KG1 (cell line): Measurements from ENCODE around the gene CLEC3A.
"Not testable (repeated sequence)": the region's sequence is repeated elsewhere in the genome, so short reads cannot be mapped to it uniquely, and the experiment has no call there.

ENCODE experiments used
- DNase-seq: peaks from one replicate; lab custom pipeline; 2025; lab: John Stamatoyannopoulos, UW

CLEC3A gene, protein sequence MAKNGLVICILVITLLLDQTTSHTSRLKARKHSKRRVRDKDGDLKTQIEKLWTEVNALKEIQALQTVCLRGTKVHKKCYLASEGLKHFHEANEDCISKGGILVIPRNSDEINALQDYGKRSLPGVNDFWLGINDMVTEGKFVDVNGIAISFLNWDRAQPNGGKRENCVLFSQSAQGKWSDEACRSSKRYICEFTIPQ

DNA sequence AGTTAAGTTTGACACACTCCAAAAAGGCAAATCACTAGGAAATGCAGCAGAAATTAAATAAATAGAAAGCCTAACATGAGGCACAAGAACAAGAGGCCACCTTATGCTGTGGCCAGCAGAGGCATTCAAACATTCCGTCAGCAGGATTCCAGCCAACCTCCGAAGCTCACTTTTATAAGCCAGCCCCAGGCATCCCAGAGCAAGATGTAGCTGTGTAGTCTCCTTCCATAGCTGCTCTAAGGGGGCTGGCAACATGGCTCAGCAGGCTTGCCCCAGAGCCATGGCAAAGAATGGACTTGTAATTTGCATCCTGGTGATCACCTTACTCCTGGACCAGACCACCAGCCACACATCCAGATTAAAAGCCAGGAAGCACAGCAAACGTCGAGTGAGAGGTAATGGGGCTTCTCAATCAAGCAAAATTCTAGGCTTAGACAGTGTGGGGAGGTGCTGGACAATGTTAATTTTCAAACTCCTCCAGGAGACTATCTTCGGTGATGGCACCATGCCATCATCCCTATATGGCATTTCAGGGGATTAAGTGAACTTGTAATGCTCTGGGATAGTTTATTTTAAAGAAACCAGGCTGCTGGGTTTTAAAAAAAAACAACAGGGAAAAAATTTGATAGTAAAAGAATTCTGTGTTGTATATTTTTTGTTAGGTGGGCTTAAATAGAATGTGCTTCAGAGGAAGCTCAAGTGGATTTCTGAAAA lies at the start of gene CLEC3A:
Gene CLEC3A (plus strand): TSS at position 202 of the 714 bp plus-strand sequence. CDS start 79 bp downstream, at position 281.
- DNase-seq, result no peak

DNA sequence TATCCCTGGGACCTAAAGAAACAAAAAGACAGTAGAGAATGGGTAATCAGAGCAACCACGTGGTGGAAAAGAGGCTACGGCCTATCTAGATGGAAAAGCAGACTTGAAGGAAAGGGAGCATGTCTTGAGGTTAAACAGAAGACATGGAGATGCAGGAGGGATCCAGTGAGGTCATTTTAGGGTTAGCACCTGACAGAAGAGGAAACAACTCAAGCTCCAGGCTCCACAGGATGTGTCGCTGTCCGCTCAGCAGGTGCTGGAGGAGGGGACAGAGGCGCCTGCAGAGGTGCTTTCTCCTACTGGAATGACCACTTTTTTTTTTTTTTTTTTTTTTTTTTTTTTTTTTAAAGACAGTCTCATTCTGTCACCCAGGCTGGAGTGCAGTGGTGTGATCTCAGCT lies 47.5 kb upstream of the CLEC3A start:
- DNase-seq, result no peak

DNA sequence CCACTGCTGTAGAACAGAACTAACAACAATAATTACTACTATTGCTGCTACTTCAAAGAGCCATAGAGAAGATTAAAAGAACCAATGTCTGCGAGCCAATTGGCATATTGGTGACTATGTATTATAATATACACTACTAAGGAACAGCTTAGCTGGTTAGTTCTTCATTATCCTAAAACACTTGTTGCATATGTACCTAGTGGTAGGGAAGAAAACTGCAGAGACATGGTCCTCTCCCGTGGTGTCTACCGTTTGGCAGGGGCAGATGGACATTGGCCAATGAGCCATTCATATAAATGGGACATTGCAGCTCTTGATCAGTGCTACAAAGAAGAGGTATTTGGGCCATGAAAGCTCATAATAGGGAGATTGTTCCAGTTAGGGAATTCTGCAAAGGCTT lies 46.4 kb upstream of the CLEC3A start:
- DNase-seq, result no peak

DNA sequence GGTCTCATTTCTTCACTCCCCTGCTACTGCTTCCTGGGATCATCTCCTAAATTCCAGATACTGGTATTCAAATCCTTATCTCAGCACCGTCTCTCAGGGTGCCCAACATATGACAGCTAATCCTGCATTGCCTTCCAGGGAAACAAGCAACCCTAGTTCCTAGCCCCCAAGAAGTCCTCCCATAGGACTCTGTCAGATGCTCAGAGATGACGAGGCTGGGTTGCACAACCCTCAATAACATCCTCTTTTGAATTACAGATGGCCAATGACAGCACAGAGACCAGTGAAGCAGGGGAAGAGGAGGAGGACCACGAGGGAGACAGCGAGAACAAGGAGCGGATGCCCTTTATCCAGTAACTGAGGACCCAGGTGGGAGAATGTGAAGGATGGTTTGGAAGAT lies 45.0 kb upstream of the CLEC3A start:
- no peak for DNase-seq

DNA sequence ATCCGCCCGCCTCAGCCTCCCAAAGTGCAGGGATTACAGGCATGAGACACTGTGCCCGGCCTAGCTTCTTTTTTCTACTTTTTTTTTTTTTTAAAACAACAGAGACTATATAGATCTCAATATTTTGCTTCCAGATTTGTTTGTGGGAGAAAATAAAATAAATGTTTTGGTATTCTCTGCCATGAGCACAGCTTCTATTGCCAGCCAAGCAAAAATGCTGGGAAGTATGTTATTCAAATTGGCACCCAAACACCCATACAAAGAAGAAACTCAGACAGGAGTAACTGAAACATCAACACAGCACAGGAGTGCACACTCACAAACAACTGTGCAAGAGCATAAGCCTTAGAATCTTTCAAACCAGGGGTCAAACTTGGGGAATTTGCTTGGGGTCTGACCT lies 37.2 kb upstream of the CLEC3A start:
- no peak for DNase-seq

DNA sequence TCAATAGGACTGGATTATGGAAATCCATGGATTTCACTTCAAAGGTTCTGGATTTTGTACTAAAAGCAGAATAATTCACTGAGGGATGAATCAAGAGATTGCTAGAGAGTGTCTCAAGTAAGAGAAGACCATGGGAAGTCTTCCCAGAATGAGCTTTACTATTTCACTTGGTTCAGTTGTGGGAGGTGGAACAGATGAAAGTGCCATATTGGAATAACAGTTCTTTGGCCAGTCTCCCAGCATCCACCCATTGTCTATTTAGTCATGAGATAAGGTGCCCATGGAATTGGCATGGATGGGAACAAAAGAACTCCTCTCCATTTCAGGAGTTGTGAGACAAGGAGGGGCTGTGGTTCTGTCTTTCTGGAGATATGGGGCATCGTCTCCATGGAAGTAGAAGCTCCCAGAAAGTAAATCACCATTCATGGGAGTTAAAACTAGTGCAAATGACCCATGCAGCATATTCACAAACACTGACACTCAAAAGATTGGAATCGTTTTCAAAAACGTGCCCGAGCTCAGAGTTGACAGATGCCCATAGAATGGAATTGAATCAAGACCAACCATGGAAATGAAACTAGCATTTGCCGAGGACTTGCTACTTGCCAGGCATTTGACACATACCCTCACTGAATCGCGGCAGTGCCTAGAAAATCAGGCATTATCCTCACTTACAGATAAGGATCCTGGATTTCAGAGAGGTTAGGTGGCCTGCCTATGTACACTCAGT lies 36.2 kb upstream of the CLEC3A start:
- no peak for DNase-seq

DNA sequence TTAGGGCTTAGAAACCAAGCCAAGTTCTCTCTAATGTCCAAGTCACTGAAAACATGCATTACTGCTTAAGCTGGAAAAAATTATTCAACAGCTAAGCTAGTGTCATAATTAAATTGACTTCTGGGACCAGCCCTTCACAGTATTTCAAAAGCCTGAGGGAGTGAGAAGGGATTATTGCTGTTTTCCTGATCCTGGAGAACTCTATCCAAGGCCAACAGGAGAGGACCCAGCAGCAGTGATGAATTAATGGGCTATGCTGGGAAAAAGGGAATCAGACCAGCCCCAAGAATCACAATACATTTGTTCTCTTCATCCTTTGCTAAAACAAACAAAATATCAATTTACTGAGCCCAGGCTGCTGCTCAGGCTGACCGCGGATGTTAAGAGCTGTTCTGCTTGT lies 34.5 kb upstream of the CLEC3A start:
- DNase-seq, result no peak

DNA sequence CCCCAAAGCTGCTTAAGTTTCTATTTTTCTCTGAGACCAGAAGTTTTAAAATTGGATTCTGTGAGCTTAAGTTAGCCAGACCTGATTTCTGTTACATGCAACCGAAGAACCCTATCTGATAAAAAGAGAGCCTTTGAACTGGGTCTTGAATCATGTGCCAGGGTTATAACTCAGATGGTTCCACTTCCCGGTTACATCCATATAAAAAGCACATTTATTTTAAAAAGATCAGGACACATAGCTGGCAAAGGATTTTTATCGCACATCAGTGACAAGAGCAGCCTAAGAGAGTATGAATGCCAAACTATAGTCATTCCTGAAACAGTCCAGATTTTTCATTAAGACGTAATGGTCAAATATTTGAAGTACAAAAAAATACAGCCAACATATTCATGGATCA lies 32.5 kb upstream of the CLEC3A start:
- DNase-seq, result no peak

DNA sequence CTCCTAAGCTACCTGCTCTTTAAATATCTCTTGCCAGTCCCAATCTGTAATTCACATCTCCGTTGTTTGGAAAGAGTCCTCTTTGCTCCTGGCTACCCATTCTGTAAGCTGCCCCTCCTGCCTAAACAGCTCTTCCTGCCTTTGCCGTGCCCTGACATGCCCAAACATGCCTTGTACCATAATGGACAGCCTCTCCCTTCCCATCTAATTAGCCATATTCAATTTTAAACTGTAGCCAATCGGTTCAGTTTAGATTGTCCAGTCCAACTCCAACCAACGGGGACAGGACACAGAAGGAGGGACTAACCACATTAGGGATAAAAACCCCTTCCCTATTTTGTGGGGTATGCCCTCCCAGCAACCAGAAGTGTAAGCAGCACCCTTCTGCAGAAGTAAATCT lies 30.6 kb upstream of the CLEC3A start:
- DNase-seq, result no peak

DNA sequence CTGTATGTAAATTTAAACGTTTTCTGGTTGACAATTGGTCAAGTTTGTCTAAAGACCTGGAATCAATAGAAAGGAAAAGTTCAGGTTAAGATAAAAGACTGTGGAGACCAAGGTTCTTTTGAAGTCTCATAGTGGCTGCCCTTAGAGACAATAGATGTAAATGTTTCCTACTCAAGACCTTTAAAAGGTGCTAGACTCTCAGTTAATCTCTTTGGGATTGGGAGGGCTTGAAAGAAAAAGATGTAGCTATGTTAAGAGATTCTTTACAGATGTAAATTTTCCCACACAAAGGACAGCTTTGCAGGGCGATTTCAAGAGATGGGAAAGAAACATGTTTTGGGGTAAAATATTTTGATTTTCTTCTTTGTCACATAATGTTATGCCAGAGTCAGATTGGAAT lies 30.0 kb upstream of the CLEC3A start:
- not testable (repeated sequence) for DNase-seq

DNA sequence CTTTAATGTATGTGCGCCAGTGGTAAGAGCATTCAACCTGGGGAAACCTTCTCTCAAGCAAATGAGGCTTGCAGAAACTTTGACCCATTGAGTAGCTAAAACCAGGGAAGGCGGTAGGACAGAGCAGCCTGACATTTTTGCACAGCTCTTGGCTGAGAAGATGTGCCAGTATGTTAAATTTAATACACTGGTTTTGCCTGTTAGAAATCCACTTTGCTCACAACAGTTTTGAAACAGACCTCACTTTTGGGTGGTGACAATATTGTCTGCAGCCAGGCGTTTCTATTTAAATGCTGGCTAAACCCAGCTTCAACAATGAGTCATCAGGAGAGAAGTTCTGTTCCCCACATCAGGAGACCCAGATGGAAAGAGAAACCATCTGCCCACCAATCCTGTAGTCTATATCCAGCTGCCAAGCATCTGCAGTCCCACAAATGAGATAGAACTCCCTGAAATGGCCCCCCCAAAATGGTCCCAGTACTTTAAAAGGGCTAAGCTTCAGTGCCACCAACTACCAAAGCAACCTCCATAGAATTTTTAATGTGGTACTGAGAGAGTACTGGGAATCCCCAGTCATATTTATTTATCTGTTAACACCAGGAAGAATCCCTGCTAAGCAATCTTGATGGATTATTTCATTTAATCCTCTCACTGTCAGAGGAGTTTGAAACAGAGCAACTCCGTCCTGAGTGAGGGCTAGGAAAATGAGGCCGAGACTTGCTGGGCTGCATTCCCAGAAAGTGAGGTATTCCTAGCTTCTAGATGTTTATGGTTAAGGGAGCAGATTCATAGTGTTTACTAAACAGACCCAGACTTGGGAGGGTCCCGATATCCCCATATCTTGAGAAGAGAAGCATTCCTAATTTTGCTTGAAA lies 29.0 kb upstream of the CLEC3A start:
- DNase-seq, result no peak

DNA sequence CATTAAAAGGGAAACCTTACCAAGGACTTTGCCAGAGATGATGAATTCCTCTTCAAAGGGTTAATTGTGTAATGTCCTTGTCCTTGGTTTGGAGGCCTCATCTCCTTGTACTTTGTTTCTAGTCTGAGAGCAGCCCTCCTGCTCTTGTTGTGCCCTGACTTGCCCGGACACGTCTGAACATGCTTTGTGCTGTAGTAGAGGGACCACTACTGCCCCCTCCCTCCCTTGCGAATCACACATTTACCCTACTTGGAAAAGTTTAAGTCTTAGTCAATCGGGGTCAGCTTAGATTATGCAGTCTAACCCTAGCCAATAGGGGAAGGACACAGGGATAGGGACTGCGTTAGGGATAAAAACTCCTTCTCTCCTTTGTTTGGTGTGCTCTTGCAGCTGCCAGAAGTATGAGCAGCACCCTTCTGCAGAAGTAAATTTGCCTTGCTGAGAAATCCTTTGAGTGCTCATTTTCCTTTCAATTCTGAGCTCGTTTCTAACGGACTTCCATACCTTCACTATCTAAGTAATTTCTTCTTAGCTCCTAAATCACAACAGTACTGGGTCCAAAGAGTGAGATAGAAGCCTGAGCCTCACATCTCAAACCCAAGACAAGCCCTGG lies 26.4 kb upstream of the CLEC3A start:
- no peak for DNase-seq

DNA sequence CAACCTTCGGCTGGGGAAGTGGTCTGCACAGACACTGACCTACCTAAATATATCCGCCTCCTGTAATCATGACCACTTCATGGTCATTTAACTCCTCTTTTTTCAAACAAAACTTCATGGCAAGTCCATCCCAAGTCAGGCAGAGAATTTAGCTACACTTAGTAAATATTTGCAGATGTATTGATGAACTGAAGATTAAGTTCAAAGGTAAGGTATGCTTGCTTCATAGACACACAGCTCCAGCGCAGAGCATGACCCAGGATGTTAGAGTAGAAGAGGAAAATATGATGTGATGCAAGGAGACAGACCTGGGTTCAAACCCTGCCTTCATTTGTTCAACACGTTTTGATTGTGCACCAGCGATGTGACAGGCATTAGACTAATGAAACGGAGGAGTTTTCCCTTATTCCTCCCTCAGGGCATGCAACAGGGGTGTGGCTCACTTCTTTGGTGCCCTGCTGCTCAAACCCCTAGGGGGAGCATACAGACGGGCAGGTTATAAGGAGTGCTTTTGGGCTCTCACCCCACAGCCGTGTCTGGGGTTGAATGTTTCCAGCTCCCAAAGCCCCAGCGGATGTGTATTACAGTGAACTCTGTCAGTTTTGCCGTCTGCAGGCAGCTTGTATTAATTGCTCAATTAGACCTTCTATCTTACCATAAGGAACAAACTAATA lies 23.9 kb upstream of the CLEC3A start:
- no peak for DNase-seq

DNA sequence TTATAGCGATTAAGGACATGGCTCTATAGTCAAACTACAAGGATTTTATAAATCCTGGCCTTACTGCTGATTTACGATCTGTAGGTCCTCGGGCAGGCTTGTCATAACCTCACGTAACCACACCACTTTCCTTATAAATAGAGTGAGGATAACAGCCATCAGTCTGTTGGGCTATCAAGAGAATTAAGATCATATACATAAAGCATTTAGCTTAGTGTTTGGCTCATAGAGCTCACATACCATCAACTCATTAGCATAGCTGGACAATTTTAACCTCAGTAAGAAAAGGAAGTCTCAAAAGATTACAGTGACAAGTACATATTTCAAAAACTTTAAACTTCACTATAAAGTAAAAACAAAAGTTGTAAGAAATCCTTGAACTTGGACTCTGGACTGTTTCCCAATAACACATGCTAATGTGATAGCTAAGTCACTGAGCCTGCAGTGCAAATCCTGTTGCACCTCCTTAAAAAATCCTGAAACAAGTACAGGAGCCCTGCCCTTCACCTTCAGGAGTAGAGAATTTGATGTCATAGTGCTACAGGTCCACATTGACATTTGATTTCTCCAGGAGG lies 20.8 kb upstream of the CLEC3A start:
- no peak for DNase-seq

DNA sequence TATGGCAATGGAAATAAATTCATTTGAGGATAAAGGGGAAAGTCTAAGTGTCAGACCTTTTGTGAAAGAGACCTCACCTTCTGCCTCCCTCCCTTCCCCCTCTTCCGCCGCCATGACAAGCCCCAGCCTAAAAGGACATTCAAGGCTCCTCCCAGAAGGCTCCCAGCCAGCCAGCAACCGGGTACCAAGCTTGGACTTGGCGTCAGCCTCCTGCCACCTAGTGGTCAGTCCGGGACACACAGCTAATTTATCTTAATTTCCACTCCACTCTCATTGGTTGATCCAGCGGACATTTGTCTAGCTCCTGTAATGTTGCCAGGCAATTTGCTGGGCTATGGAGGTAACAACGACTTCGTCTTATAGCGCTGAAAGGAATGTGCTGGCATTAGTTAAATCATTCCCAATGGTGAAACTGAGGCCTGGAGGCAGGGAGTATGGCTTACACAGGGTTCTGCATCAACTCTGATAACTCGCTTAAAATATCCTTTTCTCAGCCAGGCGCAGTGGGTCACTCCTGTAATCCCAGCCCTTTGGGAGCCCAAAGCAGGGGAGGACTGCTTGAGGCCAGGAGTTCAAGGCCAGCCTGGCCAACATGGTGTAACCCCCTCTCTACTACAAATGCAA lies 19.3 kb upstream of the CLEC3A start:
- DNase-seq, result no peak

DNA sequence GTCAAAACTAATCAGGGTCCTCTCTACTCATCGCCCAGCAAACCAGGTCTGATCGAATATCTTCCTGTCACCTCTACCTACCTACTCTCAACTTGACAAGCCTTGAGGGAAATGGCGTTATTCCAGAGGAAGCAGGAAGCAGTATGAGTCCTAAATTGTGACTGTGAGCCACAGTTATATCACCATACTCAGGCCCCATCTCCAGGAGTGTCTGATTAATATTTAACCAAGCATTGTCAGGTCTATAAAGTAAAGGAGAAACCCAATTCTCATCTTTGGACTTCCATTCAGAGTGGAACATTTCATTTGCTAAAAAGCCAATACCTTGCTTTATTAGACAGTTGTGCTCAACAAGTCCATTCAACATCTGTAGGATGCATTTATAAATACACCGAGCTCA lies 17.8 kb upstream of the CLEC3A start:
- DNase-seq, result no peak

DNA sequence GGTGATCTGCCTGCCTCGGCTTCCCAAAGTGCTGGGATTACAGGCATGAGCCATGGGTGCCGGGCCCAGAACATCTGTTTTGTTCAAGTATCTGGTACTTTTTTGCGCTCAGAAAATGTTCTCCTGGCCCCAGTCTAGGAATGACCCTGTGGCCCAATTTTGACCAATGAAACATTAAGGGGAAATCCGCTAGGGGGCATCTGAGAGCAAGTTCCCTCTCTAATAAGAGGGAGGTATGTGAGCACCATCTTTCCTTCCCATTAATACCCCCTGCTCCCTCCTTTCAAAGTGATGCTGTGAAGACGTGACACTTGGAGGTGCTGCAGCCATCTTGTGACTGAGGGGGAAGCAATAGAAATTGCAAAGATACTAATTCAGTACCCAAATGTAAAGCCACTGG lies 16.5 kb upstream of the CLEC3A start:
- DNase-seq, result no peak

DNA sequence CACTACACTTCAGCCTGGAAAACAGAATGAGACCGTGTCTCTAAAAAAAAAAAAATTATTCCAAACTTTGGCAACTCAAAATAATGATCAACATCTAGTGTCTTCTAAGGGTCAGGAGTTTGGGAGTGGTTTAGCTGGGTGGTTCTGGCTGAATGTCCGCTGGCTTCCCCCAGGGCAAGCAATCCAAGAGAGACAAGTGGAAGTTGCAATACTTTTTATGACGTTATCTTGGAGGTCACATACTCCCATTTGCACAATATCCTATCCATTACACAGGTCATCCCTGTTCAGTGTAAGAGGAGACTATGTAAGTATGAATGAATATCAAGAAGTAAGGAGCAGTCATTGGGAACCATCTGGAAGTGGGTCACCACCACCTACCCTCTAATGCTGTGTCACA lies 15.2 kb upstream of the CLEC3A start:
- DNase-seq, result no peak

DNA sequence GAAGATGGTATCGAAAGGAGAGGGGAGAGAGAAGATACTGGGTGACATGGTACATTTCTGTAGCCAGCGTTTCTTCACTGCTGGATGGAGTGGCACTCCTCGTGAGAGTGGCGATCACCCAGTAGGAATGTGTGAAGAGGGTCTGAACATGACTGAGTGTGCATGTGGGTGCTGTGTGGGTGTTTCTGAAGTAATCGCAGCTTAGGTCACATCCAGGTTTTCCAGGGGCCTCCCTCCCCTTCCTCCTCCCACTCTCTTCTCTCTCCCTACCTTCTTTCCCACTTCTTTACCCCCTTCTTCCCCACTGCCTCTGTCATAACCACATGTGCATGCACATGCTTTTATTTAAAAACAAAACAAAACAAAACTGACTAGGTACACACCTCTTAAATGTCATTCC lies 1.8 kb downstream of the CLEC3A start:
- DNase-seq, result no peak

DNA sequence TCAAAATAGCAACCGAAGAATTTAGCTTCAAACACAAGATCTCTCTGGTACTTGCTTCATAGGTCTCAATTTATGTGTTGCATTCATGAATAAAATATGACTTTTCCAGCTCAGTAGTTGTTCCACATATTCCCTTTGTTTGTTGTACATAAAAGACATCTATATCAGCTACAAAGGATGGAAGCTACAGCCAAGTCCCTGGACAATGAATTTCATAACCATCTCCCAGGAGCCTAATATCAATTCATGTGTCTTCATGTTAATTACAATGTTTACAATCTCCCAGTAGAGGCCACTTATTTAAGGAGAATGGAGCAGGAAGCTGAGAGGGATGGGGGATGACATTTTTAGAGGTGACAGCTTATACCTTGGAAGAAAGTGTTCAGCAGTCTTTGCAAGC lies 3.3 kb downstream of the CLEC3A start:
- no peak for DNase-seq

DNA sequence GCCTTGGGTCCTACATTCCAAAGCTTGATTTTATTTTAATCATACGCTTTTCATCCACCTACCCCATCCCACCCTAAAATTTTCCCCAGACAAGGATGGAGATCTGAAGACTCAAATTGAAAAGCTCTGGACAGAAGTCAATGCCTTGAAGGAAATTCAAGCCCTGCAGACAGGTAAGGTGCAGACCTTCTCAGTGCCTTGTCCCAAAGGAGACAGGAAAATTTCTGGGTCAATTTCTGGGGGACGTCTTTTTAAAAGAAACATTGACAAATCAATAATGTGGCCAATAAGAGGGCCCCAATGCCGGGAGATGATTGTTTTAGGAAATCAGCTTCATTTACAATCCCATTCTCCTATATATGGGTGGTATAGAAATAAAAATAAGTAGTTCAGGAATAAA lies 5.7 kb downstream of the CLEC3A start:
- no peak for DNase-seq
